ENCODE data around the gene RGS1.
A peak's percentile ranks its signal among the peaks of the same experiment; 100 is the strongest.
"Not testable (repeated sequence)": the region's sequence is repeated elsewhere in the genome, so short reads cannot be mapped to it uniquely, and the experiment has no call there.

DNA sequence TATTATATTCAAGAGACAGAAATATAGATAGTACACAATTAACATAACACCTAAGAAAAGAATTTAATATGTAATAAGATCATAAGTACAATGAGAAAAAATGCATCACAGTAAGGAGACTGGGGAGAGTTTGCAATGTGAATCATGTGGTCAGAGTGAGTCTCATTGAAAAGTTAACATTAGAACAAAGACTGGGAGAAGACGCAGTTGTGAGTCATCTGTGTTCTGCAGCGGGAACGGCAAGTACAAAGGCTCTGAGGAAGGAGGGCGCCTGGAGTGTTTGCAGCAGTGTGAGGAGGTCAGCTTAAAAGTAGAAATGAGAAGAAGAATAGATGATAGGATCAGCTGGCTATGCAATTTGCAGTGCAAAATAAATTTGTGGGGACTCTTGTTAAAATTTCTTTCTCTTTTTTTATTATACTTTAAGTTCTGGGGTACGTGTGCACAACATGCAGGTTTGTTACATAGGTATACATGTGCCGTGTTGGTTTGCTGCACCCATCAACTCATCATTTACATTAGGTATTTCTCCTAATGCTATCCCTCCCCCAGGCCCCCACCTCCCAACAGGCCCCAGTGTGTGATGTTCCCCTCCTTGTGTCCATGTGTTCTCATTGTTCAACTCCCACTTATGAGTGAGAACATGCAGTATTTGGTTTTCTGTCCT, 44.4 kb upstream of the RGS1 start:
- TF ChIP-seq, protein P1, sequence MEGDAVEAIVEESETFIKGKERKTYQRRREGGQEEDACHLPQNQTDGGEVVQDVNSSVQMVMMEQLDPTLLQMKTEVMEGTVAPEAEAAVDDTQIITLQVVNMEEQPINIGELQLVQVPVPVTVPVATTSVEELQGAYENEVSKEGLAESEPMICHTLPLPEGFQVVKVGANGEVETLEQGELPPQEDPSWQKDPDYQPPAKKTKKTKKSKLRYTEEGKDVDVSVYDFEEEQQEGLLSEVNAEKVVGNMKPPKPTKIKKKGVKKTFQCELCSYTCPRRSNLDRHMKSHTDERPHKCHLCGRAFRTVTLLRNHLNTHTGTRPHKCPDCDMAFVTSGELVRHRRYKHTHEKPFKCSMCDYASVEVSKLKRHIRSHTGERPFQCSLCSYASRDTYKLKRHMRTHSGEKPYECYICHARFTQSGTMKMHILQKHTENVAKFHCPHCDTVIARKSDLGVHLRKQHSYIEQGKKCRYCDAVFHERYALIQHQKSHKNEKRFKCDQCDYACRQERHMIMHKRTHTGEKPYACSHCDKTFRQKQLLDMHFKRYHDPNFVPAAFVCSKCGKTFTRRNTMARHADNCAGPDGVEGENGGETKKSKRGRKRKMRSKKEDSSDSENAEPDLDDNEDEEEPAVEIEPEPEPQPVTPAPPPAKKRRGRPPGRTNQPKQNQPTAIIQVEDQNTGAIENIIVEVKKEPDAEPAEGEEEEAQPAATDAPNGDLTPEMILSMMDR (IDR thresholded peaks at IDR 0.05), result not testable (repeated sequence)
- peak in 2 of 3 donors; percentile 48 to 80 for TF ChIP-seq POLR2AphosphoS5 (IDR thresholded peaks at IDR 0.05)
